ENCODE measurements around the gene DHX35.

DNA sequence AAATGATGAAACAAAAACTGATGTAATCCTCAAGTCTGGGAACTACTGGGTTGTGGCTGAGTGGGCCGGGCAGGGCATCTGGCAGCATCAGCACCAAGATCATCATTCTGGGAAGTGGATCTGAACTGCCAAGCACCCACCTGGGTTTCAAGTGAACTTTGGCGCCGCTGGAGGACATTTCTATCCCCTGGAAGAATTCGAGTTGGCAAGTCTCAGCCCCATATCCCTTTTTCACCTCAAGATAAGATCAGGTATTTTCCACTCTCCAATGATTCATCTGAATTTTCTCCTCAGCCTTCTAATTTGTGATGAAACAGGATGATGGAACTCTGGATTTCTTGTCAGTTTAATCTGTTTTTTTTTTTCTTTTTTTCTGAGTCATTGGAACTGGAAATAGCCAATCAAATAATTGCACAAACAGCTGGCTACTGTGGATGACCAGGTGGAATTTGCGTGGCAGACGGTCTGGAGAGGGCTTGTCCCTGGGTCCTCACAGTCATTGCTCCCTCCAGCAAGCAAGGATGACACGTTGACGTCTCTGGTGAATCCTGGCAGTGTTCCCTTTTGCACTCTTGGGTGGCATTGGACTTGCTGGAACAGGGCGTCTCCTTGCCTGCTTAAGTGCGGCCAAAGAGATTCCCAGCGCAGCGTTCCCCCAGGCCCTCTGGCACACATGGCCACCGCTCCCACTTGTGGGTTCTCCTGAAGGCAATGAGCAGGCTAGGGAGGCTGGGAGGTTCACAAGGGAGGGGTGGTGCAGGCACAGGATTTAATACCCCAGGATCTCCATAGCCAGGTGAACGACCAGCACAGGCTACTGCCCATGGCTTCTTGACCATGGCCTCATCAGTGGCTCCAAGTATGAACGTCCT lies 80.4 kb downstream of the DHX35 start:
- TF ChIP-seq, protein P1, sequence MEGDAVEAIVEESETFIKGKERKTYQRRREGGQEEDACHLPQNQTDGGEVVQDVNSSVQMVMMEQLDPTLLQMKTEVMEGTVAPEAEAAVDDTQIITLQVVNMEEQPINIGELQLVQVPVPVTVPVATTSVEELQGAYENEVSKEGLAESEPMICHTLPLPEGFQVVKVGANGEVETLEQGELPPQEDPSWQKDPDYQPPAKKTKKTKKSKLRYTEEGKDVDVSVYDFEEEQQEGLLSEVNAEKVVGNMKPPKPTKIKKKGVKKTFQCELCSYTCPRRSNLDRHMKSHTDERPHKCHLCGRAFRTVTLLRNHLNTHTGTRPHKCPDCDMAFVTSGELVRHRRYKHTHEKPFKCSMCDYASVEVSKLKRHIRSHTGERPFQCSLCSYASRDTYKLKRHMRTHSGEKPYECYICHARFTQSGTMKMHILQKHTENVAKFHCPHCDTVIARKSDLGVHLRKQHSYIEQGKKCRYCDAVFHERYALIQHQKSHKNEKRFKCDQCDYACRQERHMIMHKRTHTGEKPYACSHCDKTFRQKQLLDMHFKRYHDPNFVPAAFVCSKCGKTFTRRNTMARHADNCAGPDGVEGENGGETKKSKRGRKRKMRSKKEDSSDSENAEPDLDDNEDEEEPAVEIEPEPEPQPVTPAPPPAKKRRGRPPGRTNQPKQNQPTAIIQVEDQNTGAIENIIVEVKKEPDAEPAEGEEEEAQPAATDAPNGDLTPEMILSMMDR (IDR thresholded peaks at IDR 0.05): no peak
- TF ChIP-seq POLR2AphosphoS5 (IDR thresholded peaks at IDR 0.05): no peak
- no peak for TF ChIP-seq POLR2A (IDR thresholded peaks at IDR 0.05)
